Pancreas (tissue), 10 donors: ENCODE results near the gene IP6K3. TPM values are rescaled to one million over a fixed set of nuclear protein-coding genes. Genes with fewer than 3 reads are reported as not detected.

Experiments used
- ATAC-seq, 4 donors: fragments of 200-7000 bp; cut with Tn5 transposase; one replicate each; pipeline versions ENCODE4 v1.8.0 to v1.9.1; 2020; ENCODE audit warnings: mild to moderate bottlenecking in 4 of 4, moderate library complexity in 4 of 4
- DNase-seq, 6 donors: peaks; one replicate each; pipeline ENCODE4 v3.0.0-alpha.2; 2020
- FAIRE-seq: peaks from 2 replicates; lab custom pipeline; 2012; peaks lifted over from hg19 to GRCh38; lab: Jason Lieb, UNC
- H3K27ac ChIP-seq, 4 donors: fragments of 200-600 bp; sonication (generic); 1 replicate in 3 of 4; 2 replicates in 1 of 4; pipeline versions ENCODE4 v1.5.0 to v1.8.0; 2020
- H3K27me3 ChIP-seq, 4 donors: fragments of 200-600 bp; one replicate each; pipeline ENCODE4 v1.8.0; 2021
- H3K36me3 ChIP-seq, 3 donors: fragments of 200-600 bp; sonication (generic) in 1 of 3; one replicate each; pipeline versions ENCODE4 v1.5.0 to v1.8.0; 2020 to 2021
- H3K4me1 ChIP-seq, 3 donors: fragments of 200-600 bp; one replicate each; pipeline ENCODE4 v1.8.0; 2021
- H3K4me3 ChIP-seq, 4 donors: fragments of 200-600 bp; sonication (generic) in 2 of 4; one replicate each; pipeline versions ENCODE4 v1.5.0 to v1.8.0; 2020 to 2021
- H3K9me3 ChIP-seq, 4 donors: fragments of 200-600 bp; one replicate each; pipeline ENCODE4 v1.8.0; 2021
- WGBS, 2 donors: extraction: QIAGEN DNeasy Blood & Tissue Kit; methylation state at CpG; one replicate each; pipeline ENCODE4 v1.1.7; 2013; 5-methylcytosine and 5-hydroxymethylcytosine counted together
- intact Hi-C, 3 donors: fragments of 100-400 bp; cut with DNase I; formaldehyde crosslinking; loops; one replicate each; pipeline versions ENCODE4 v1.11.1 to v1.14.2; 2022
- polyA plus RNA-seq, 2 donors: library from polyadenylated mRNA; stranded (reverse); fragments of 200-250 nt; gene quantifications; one replicate each; pipeline ENCODE4 v1.2.3, GENCODE V29; 2013
- total RNA-seq, 6 donors: library from RNA; stranded (reverse); fragmentation: NEBNext Ultra II Directional in 4 of 6; extraction: Animal tissue kit (Norgen Biotek cat#: 25700) in 4 of 6; gene quantifications; one replicate each; pipeline versions ENCODE4 v1.2.1 to v1.2.4, GENCODE V29; 2021 to 2023
- TF ChIP-seq, protein P1 (sequence below), 4 donors: fragments of 200-600 bp; sonication (generic) in 3 of 4; IDR thresholded peaks; one replicate each; pipeline versions ENCODE4 v1.5.0 to v1.8.0; 2021; ENCODE audit warnings: antibody characterized with exemption in 4 of 4
- donor health status: healthy with polysubstance abuse.
- donor health status: DM: no; HTN: no; CAD: no; lungs with moderate emphysema.
- donor health status: DM: no; HTN: no; CAD: no.
- donor health status: control.
- donor health status: control.
- donor health status: Bipolar disorder and iron deficiency.
- donor health status: DM: yes; HTN: yes; CAD: no.
- donor health status: DM: no; HTN: no; CAD: no.
- donor health status: DM: no; HTN: no; CAD: no.
- donor health status: DM: yes; HTN: yes; CAD: no.

The IP6K3 gene
- total and polyA plus RNA-seq, 8 donors, result 0.12 to 0.69 (median 0.36) TPM

DNA sequence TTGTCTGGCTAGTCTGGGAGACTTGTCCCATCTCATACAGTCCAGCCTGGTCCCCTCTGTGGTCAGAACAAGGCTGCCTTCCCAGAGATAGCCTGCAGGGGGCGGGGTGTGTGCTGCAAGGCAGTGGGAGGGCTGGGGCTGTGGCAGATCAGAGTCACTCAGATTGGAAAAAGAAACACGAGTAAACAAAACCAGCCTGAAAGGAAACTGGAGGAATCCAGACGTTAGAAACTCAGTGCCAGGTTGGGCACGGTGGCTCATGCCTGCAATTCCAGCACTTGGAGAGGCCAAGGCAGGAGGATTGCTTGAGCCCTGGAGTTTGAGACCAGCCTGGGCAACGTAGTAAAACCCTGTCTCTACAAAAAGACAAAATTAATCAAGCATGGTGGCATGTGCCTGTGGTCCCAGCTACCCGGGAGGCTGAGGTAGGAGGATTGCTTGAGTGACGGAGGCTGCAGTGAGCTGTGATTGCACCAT is 22.0 kb upstream of the IP6K3 start:
- Histone ChIP-seq H3K4me1 (peaks cover 0 to 4% (median 0%) of the 10 kb centered on the region in 3 donors), H3K27ac (peak overlapping the region in 1 of 4 donors; percentile 5), H3K9me3 (no peaks in the 10 kb centered on the region), H3K4me3 (no peak overlapping the region), H3K36me3 (peaks cover 0 to 9% (median 0%) of the 10 kb centered on the region in 3 donors), H3K27me3 (no peaks in the 10 kb centered on the region)
- 20 to 21% methylated on average over 7 of the region's 7 CpGs for WGBS, 2 donors
- DNase-seq, result peak; percentile 70 to 95 (median 86)
- TF ChIP-seq, protein P1, sequence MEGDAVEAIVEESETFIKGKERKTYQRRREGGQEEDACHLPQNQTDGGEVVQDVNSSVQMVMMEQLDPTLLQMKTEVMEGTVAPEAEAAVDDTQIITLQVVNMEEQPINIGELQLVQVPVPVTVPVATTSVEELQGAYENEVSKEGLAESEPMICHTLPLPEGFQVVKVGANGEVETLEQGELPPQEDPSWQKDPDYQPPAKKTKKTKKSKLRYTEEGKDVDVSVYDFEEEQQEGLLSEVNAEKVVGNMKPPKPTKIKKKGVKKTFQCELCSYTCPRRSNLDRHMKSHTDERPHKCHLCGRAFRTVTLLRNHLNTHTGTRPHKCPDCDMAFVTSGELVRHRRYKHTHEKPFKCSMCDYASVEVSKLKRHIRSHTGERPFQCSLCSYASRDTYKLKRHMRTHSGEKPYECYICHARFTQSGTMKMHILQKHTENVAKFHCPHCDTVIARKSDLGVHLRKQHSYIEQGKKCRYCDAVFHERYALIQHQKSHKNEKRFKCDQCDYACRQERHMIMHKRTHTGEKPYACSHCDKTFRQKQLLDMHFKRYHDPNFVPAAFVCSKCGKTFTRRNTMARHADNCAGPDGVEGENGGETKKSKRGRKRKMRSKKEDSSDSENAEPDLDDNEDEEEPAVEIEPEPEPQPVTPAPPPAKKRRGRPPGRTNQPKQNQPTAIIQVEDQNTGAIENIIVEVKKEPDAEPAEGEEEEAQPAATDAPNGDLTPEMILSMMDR (IDR thresholded peaks at IDR 0.05), result peak; percentile 67 to 75 (median 72)
- intact Hi-C loops, result loop anchor here in 2 of 3 donors (5.0 to 10.0 kb wide), 2 partner anchors 184 to 384 kb away; partner anchors contain the start of gene BAK1 (in 1 of the 2)
- ATAC-seq, result peak; percentile 68 to 88 (median 84)
- no peak for FAIRE-seq

DNA sequence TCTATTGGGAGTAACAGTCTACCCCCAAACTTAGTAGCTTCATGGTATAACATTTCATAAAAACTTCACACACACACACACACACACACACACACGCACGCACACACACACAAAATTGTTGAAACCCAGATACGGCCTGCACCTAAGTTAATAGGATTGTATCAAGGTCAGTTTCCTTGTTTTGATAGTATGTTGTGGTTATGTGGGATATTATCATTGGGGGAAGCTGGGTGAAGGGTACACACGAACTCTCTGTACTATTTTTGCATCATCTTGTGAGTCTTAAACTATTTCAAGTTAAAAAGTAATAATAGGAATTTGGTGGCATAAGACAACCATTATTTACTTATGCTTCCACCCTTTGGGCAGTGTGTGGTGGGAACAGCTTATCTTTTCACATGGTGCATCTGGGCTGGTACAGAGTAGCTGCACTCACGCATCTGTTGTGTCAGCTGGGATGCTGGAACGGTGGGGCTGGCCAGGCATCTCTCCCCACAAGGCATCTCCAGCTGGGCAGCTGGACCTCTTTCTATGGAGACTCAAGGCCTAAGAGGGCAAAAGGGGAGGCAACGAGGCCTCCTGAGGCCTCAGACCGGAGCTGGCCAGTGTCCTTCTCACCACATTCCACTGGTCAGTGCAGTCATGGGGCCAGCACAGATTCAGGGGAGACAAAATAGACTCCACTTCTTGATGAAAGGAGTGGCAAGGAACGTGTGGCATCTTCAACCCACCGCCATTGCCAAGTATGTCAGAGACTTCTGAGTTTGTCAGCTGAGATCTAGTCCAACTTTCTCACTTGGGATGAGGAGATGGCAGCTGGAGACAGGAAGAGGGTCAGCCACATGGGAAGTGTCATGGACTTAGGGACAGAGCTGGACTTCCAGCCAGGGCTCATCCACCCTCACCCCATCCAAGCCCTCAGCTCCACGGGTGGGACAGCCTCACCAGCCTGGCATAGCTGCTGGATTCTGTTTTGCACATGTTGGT is 20.5 kb upstream of the IP6K3 start:
- DNase-seq (peak in 1 of 6 donors; percentile 3), ATAC-seq (no peak), FAIRE-seq (no peak)
- Histone ChIP-seq H3K4me3 (no peak overlapping the region), H3K27ac (no peak overlapping the region), H3K27me3 (no peaks in the 10 kb centered on the region), H3K4me1 (peaks cover 0 to 4% (median 0%) of the 10 kb centered on the region in 3 donors), H3K9me3 (no peaks in the 10 kb centered on the region), H3K36me3 (peaks cover 0 to under 1% (median 0%) of the 10 kb centered on the region in 3 donors)
- intact Hi-C loops, result loop anchor here in 2 of 3 donors (5.0 to 10.0 kb wide), 2 partner anchors 182 to 385 kb away; partner anchors contain the start of gene BAK1 (in 1 of the 2)
- WGBS, 2 donors, result 68 to 80% methylated on average over 11 of the region's 11 CpGs
- TF ChIP-seq, protein P1 (IDR thresholded peaks at IDR 0.05), result no peak

DNA sequence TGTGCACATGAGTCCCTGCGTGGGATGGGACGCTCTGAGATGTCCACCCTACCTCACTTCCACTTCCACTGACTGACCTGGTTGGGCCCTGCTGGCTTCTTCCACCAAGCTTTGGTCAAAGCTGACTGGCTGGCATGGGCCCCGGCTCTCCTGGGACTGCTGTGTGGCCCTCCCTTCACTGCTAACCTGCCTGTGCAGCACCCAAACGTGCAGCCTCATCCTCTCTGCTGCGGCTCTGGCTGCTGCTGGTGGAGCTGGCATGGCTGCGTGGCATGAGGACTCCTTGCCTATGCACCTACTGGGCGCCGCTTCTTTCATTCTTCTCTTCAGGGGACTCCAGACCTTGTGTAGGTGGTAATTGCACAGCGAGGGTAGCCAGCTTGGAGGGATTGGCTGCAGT is 18.7 kb upstream of the IP6K3 start:
- no peaks in the 10 kb centered on the region for H3K9me3 ChIP-seq
- intact Hi-C loops, result loop anchor here in 2 of 3 donors (5.0 to 10.0 kb wide), 2 partner anchors 181 to 387 kb away; partner anchors contain the start of gene BAK1 (in 1 of the 2)
- no peak for FAIRE-seq
- H3K27ac ChIP-seq, result no peak overlapping the region
- no peaks in the 10 kb centered on the region for H3K36me3 ChIP-seq
- no peak overlapping the region for H3K4me3 ChIP-seq
- no peak for DNase-seq
- no peak for ATAC-seq
- peaks cover 0 to 2% (median 0%) of the 10 kb centered on the region in 3 donors for H3K4me1 ChIP-seq
- WGBS, 2 donors, result 87 to 90% methylated on average over 9 of the region's 9 CpGs
- TF ChIP-seq, protein P1 (IDR thresholded peaks at IDR 0.05), result no peak
- no peaks in the 10 kb centered on the region for H3K27me3 ChIP-seq

DNA sequence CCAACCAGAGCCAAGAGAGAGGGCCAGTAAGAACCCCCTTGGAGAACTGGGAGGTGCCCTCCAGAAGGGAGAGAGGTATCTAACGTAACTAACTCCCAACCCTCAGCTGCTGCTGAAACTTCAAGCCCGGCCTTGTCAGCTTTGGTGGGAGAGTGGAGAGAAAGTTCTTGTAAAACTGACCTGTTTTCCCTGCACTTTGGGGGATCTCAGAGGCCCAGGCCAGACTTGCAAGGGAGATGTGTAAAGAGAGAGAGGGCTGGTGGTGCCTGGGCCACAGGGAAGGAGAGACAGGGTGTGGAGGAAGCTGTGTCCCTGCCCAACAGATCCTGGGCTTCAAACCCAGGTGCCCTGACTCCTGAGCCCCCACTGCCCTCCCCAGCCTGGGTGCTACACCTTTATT is 17.3 kb upstream of the IP6K3 start:
- ATAC-seq (no peak), DNase-seq (no peak), FAIRE-seq (no peak)
- 72 to 83% methylated on average over 2 of the region's 2 CpGs for WGBS, 2 donors
- intact Hi-C loops, result loop anchor here in 1 of 3 donors (5.0 to 10.0 kb wide), 2 partner anchors 52 to 179 kb away; partner anchors contain the start of genes BAK1 and UQCC2
- TF ChIP-seq, protein P1 (IDR thresholded peaks at IDR 0.05), result no peak
- Histone ChIP-seq H3K27ac (no peak overlapping the region), H3K36me3 (no peaks in the 10 kb centered on the region), H3K27me3 (no peaks in the 10 kb centered on the region), H3K4me3 (no peak overlapping the region), H3K9me3 (no peaks in the 10 kb centered on the region), H3K4me1 (no peaks in the 10 kb centered on the region)
